Measurements from ENCODE around the gene HLA-DRA.

HLA-DRA gene

GRCh38 chr6:32483968-32484613 lies 44.4 kb downstream of the HLA-DRA start:
- no peak for DNase-seq

- no peak for DNase-seq
Measured at GRCh38 chr6:32484614-32484998, 44.9 kb downstream of the HLA-DRA start.

- no peak for DNase-seq
Measured at GRCh38 chr6:32488083-32488482, 48.4 kb downstream of the HLA-DRA start.

DNA sequence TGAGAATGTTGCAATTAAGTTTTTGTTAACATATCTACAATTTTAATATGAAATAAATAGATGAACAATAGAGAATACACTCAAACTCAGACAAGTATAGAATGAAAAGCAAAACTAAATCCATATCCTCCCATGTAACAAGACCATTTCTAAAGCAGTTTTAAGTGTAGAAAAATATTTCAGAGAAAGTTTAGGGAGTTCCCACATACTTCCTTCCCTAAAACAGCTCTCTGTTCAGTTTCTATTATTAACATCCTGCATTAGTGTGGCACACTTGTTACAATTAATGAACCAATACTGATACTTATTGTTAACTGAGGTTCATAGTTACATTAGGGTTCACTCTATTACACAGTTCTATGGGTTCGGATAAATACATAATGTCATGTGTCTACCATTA lies 52.0 kb downstream of the HLA-DRA start:
- DNase-seq, result no peak

GRCh38 chr6:32492351-32492750 lies 52.7 kb downstream of the HLA-DRA start:
- DNase-seq, result no peak
